Kidney capillary endothelial cell (primary cell): ENCODE results near the gene SDR39U1.
A peak's percentile ranks its signal among the peaks of the same experiment; 100 is the strongest.

Experiments
- DNase-seq: peaks from one replicate; pipeline ENCODE4 v3.0.0-alpha.2; 2018; ENCODE audit warnings: low spot score

The SDR39U1 gene

GRCh38 chr14:24411443-24412389 lies 30.9 kb downstream of the SDR39U1 start:
- DNase-seq, result no peak

- DNase-seq, result no peak
These were observed 32.6 kb downstream of the SDR39U1 start for GRCh38 chr14:24409956-24410355.

GRCh38 chr14:24409192-24409591 lies 33.4 kb downstream of the SDR39U1 start:
- no peak for DNase-seq

- DNase-seq, result no peak
These were observed 33.8 kb downstream of the SDR39U1 start for GRCh38 chr14:24408764-24409163.

DNA sequence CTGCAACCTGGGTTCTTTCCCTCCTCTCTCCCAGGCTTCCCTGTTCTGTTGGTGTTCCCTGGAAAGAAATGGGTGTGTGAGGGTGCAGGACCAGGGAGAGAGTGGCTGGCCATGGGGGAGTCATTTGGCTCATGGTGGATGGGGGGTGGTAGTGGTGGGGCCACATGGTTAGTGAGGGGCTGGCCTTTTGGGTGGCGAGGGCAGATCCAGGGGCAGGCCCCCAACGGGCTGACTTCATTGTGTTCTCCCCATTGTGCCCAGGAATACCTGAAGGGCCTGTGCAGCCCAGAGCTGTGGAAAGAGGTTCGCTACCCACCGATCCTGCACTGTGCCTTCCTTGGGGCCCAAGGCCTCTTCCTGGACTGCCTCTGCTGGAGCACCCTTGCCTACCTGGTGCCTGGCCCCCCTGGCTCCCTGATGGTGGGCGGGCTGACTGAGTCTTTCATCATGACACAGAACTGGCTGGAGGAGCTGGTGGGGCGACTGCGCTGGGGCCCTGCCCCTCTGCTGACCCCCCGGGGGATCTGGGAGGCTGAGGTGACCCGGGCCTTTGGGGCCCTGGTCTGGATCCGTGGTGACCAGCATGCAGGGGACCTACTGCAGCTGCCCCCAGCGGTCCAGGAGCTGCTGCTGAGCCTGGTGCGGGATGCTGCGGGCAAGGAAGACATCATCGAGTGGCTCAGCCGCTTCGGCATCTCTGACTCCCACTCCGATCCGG lies 34.8 kb downstream of the SDR39U1 start:
- DNase-seq, result no peak

DNA sequence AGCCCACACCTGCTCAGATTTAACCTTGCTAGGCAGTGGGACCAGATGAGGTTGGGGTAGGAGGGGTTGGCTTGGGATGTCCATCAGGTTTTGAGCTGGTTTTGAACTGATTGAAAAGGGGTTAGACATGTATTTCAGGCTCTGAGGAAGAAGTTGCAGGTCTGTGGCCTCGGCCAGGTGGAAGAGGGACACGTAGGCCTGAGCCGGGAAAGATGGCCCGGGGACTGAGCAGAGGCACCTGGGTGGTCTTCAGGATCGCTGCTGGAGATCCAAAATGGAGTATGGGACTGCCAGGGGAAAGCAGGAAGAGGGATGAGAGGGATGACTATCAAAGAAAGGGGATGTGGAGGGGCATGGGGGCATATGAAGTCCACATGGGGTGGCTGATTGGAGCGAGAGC lies 36.2 kb downstream of the SDR39U1 start:
- DNase-seq, result no peak

- no peak for DNase-seq
These were observed 37.8 kb downstream of the SDR39U1 start for GRCh38 chr14:24404814-24405213.

- DNase-seq, result peak; percentile 22
These were observed 39.1 kb downstream of the SDR39U1 start for GRCh38 chr14:24403294-24403998.

DNA sequence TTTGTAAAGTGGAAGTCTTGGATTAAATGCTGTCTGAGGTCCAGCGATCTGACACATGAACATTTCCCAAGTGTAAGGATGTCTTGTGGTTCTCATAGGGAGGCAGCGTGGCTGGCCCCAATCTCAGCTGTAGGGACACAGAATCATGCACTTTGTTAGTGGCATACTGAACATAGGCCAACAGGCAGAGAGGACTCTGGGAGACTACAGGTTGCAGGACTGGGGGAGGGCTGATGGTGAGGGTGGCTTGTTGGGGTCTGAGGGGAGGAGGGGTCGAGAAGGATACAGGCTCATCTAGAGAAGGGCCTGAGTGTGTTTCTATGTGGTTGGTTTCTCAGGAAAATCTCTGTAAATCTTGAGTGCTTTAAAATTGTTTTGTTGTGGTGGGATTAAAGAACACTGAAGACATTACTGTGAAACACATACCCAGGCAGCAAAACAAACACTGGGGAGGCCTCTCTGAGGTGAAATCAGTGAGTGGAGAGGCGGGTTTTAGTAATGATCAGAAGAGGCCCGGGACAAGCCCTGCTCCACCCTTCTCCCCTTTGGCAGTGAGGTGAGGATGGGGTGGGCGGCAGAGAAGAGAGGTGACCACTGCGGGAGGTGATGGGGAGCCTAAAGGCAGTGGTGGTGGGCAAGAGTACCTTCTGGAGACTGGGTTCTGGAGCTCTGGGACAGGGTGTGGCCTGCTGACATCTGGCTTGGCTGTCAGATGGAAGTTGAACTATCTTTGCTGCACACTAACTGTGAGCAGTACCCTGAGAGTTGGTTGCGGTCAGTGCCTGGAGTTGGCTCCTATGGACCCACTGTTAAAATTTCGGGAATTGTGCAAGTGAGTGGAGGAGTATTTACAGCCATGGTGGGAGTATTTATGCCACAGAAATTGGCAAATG lies 40.5 kb downstream of the SDR39U1 start:
- DNase-seq, result no peak

- DNase-seq, result no peak
These were observed 42.4 kb downstream of the SDR39U1 start for GRCh38 chr14:24399999-24400718.

GRCh38 chr14:24399447-24399822 lies 43.1 kb downstream of the SDR39U1 start:
- no peak for DNase-seq

GRCh38 chr14:24398653-24399446 lies 43.7 kb downstream of the SDR39U1 start, which contains the start of gene NYNRIN:
NYNRIN (plus strand) TSS chr14:24399003; CDS start chr14:24399247, 244 bp downstream.
- no peak for DNase-seq

DNA sequence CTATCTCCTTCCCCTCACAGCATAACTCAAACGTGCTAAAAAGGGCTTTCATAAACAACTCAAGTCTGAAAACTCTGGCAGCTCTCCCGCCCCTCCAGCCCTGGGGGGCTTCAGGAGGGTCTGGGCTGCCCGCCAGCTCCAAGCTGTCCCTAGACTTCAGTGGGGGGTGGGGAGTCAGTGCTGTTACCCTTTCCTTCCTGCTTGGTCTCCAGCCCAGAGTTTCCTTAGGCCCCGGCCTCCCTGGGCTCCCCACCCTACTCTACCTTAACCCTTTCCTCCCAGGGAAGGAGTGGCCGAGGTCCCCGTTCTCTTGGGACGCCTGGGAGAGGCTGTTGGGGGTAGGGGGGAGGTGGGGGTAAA lies 44.3 kb downstream of the SDR39U1 start:
- DNase-seq, result no peak

DNA sequence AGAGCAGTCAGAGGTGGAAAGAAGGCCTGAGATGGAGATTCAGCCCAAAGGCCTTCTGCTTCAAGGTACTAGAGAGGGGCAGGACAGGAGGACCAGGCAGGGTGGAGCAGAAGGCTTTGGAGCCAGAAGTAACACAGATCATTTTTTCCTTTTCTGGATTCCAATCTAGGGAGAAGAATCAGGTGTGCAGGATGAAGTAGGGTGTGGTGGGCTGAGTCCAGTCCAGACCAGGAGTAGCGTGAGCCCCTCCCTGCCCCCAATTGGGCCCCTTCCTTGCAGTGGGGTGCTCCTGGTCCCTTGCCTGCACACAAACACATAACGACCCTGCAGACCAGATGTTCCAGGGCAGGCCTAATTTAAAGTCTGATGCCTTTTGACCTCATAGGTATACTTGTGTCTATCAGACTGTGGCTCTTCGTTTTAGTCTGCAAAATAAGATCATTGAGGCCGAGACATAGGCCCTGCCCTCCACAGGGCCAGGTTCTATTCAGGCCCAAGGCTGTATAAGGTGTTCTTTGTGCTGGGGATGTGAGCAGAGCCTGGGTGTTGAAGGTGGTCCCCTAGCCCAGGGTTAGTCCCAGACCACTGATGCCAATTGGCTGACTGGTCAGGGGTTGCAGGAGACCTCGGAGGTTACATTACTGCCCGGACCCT lies 44.8 kb downstream of the SDR39U1 start:
- DNase-seq, result no peak

- DNase-seq, result no peak
These were observed 46.7 kb downstream of the SDR39U1 start for GRCh38 chr14:24395609-24396582.

GRCh38 chr14:24394275-24394674 lies 48.3 kb downstream of the SDR39U1 start:
- no peak for DNase-seq

- DNase-seq, result no peak
These were observed 50.1 kb downstream of the SDR39U1 start for GRCh38 chr14:24392325-24393091.
